ENCODE data around the gene HSPB1. TPM values are rescaled to one million over a fixed set of nuclear protein-coding genes. Genes with fewer than 3 reads are reported as not detected.

The HSPB1 gene
- total and polyA plus RNA-seq, 7 donors = 1,312 to 5,803 (median 4,364) TPM

DNA sequence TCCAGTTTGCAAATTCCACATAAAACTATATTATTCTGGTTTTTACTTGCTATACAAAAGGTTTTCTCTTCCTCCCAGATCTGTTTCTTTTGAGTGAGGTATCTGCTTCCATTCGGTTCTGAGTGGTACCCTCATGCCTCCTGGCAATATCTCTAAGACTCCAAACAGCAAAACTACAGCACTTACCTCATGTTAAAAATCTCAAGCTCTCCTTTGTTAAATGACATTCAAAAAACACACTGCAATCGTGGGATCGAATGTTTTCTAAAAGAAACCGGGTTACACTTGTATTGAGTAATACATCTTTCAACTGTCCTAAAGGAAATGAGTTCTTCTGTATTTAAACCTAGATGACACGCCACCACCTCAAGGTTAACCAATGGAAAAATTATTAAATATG lies 45.2 kb downstream of the HSPB1 start:
- DNase-seq (no peak), ATAC-seq (no peak)
- WGBS, 3 donors = 53 to 66% (median 55%) methylated on average over 5 of the region's 5 CpGs
- H3K27me3 ChIP-seq (ENCODE audit: insufficient read depth in 3 of 3, low read length in 2 of 3) = no peaks in the 10 kb centered on the region
- peaks cover 87% of the 10 kb centered on the region for H3K4me1 ChIP-seq
- intact Hi-C loops (cut with DNase I) = no loop called here
- peaks cover 3 to 71% of the 10 kb centered on the region in 2 donors for H3K36me3 ChIP-seq (ENCODE audit: insufficient read depth in 1 of 2, low read depth in 1 of 2)
- H3K27ac ChIP-seq = peak overlapping the region; percentile 73
- TF ChIP-seq, protein P1, sequence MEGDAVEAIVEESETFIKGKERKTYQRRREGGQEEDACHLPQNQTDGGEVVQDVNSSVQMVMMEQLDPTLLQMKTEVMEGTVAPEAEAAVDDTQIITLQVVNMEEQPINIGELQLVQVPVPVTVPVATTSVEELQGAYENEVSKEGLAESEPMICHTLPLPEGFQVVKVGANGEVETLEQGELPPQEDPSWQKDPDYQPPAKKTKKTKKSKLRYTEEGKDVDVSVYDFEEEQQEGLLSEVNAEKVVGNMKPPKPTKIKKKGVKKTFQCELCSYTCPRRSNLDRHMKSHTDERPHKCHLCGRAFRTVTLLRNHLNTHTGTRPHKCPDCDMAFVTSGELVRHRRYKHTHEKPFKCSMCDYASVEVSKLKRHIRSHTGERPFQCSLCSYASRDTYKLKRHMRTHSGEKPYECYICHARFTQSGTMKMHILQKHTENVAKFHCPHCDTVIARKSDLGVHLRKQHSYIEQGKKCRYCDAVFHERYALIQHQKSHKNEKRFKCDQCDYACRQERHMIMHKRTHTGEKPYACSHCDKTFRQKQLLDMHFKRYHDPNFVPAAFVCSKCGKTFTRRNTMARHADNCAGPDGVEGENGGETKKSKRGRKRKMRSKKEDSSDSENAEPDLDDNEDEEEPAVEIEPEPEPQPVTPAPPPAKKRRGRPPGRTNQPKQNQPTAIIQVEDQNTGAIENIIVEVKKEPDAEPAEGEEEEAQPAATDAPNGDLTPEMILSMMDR (IDR thresholded peaks at IDR 0.05) = no peak
- no peaks in the 10 kb centered on the region for H3K9me3 ChIP-seq
- no peak overlapping the region for H3K4me3 ChIP-seq

DNA sequence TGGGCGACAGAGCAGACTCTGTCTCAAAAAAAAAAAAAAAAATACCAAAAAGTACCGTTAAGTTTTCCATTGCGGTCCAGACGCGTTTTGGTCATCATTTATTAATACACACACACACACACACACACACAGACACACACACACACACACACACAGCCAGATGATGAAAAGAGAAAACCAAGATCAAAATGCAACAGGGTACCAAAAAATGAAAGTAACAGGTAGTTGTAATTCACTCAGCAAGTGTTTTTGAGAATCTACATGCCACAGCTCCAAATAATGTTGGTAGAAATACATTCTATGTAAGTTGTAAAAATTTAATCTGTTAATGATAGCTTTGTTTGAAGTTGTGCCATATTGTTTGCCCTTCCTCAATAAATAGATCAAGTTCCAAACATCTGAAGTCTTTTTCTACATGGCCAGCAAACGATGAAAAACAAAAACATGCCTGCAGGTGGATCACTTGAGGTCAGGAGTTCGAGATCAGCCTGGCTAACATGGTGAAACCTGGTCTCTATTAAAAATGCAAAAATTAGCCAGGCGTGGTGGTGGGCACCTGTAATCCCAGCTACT lies 46.9 kb downstream of the HSPB1 start:
- Histone ChIP-seq H3K4me1 (peaks cover 93% of the 10 kb centered on the region), H3K9me3 (no peaks in the 10 kb centered on the region), H3K27me3 (ENCODE audit: insufficient read depth in 3 of 3, low read length in 2 of 3) (no peaks in the 10 kb centered on the region), H3K4me3 (no peak overlapping the region), H3K27ac (peak overlapping the region; percentile 100), H3K36me3 (ENCODE audit: insufficient read depth in 1 of 2, low read depth in 1 of 2) (peaks cover 3 to 55% of the 10 kb centered on the region in 2 donors)
- 71 to 79% (median 74%) methylated on average over 8 of the region's 8 CpGs for WGBS, 3 donors
- intact Hi-C loops (cut with DNase I) = no loop called here
- DNase-seq = no peak
- TF ChIP-seq, protein P1 (IDR thresholded peaks at IDR 0.05) = no peak
- ATAC-seq = no peak

DNA sequence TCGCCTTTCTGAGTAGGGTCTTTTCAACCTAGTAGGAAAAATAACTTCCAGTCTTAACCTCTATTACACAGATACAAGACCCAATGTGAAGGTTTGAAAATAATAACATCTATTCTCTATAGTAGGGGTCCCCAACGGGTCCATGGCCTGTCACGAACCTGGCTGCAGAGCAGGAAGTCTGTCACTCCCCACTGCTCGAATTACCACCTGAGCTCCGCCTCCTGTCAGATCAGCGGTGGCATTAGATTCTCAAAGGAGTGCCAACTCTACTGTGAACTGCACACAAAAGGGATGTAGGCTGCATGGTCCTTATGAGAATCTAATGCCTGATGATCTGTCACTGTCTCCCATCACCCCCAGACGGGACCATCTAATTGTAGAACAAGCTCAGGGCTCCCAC lies 48.9 kb downstream of the HSPB1 start:
- DNase-seq (no peak), ATAC-seq (peak; percentile 29 to 46 (median 30))
- intact Hi-C loops (cut with DNase I) = no loop called here
- WGBS, 3 donors = 44 to 57% (median 51%) methylated on average over 7 of the region's 7 CpGs
- TF ChIP-seq, protein P1 (IDR thresholded peaks at IDR 0.05) = no peak
- H3K4me1 ChIP-seq = peaks cover 93% of the 10 kb centered on the region
- H3K27ac ChIP-seq = peak overlapping the region; percentile 100
- no peaks in the 10 kb centered on the region for H3K9me3 ChIP-seq
- peaks cover 2 to 39% of the 10 kb centered on the region in 2 donors for H3K36me3 ChIP-seq (ENCODE audit: insufficient read depth in 1 of 2, low read depth in 1 of 2)
- peak overlapping the region; percentile 50 for H3K4me3 ChIP-seq
- no peaks in the 10 kb centered on the region for H3K27me3 ChIP-seq (ENCODE audit: insufficient read depth in 3 of 3, low read length in 2 of 3)

DNA sequence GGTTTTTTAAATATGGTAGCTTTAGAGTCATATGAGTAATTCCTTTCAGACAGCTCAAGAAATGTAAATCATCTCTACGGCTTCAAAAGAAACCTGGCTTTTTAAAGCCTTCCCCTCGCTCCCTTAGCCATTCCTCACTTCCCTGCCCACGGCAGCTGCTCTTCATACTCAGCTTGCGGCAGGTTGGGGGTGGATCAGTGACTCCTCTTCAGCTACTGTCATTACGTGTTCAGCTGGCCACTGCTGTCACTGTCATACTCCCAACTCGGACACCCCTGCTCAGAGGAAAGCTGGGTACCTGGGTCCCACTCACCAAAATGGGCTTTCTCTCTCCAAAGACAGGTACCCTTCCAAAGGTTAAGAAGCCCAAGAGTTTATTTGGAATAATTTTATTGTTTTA lies 49.7 kb downstream of the HSPB1 start:
- Histone ChIP-seq H3K36me3 (ENCODE audit: insufficient read depth in 1 of 2, low read depth in 1 of 2) (peaks cover 2 to 37% of the 10 kb centered on the region in 2 donors), H3K4me3 (peak overlapping the region; percentile 50), H3K27ac (peak overlapping the region; percentile 100), H3K4me1 (peaks cover 92% of the 10 kb centered on the region), H3K9me3 (no peaks in the 10 kb centered on the region), H3K27me3 (ENCODE audit: insufficient read depth in 3 of 3, low read length in 2 of 3) (no peaks in the 10 kb centered on the region)
- ATAC-seq = peak; percentile 92 to 96 (median 96)
- TF ChIP-seq, protein P1 (IDR thresholded peaks at IDR 0.05) = no peak
- peak; percentile 55 to 80 for DNase-seq
- intact Hi-C loops (cut with DNase I) = no loop called here
- 24 to 39% (median 26%) methylated on average over 6 of the region's 6 CpGs for WGBS, 3 donors

DNA sequence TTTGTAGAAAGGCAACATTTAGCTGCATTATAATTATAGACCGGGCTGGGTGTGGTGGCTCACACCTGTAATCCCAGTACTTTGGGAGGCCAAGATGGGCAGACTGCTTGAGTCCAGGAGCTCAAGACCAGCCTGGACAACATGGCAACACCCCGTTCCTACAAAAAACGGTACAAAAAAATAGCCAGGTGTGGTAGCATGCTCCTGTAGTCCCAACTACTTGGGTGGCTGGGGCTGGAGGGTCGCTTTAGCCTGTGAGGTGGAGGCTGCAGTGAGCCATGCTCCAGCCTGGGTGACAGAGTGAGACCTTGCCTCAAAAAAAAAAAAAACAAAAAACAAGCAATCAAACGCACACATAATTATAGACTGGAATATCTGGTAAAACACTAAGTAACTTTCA lies 51.3 kb downstream of the HSPB1 start:
- peaks cover 2 to 30% of the 10 kb centered on the region in 2 donors for H3K36me3 ChIP-seq (ENCODE audit: insufficient read depth in 1 of 2, low read depth in 1 of 2)
- H3K4me1 ChIP-seq = peaks cover 77% of the 10 kb centered on the region
- H3K27me3 ChIP-seq (ENCODE audit: insufficient read depth in 3 of 3, low read length in 2 of 3) = no peaks in the 10 kb centered on the region
- TF ChIP-seq, protein P1 (IDR thresholded peaks at IDR 0.05) = no peak
- intact Hi-C loops (cut with DNase I) = no loop called here
- no peak for ATAC-seq
- no peaks in the 10 kb centered on the region for H3K9me3 ChIP-seq
- H3K27ac ChIP-seq = peak overlapping the region; percentile 100
- peak overlapping the region; percentile 99 for H3K4me3 ChIP-seq
- WGBS, 3 donors = 94 to 96% (median 96%) methylated on average over 5 of the region's 5 CpGs
- DNase-seq = no peak

Data from psoas muscle (tissue), 8 donors.